GM23248 (cell line): ENCODE data around the gene ACER1. TPM values are rescaled to one million over a fixed set of nuclear protein-coding genes. Genes with fewer than 3 reads are reported as not detected.

Source experiments
- DNase-seq: peaks from one replicate; pipeline ENCODE4 v3.0.0-alpha.2; 2015
- H2AFZ ChIP-seq: fragments of 200-600 bp; sonication (generic); 2 replicates; pipeline ENCODE4 v1.6.1; 2016; ENCODE audit warnings: antibody characterized with exemption
- H3F3A ChIP-seq: fragments of 200-600 bp; sonication (generic); 2 replicates; pipeline ENCODE4 v1.6.1; 2016; ENCODE audit warnings: mild to moderate bottlenecking, antibody characterized with exemption, mixed run types; ENCODE audit not compliant: insufficient read depth
- H3K27ac ChIP-seq: fragments of 200-600 bp; sonication (generic); 2 replicates; pipeline ENCODE4 v1.5.1; 2016; ENCODE audit warnings: mild to moderate bottlenecking
- H3K27me3 ChIP-seq: fragments of 200-600 bp; sonication (generic); replicated peaks from 2 replicates; pipeline ENCODE4 v1.6.1; 2016; ENCODE audit warnings: mild to moderate bottlenecking; ENCODE audit not compliant: insufficient read depth
- H3K36me3 ChIP-seq: fragments of 200-600 bp; sonication (generic); 2 replicates; pipeline ENCODE4 v1.6.1; 2016; ENCODE audit warnings: low read depth, mild to moderate bottlenecking
- H3K4me1 ChIP-seq: fragments of 200-600 bp; sonication (generic); 2 replicates; pipeline ENCODE4 v1.6.1; 2016; ENCODE audit warnings: mild to moderate bottlenecking; ENCODE audit not compliant: insufficient read depth
- H3K4me2 ChIP-seq: fragments of 200-600 bp; sonication (generic); one replicate; pipeline ENCODE4 v1.6.1; 2016; ENCODE audit warnings: mild to moderate bottlenecking; ENCODE audit not compliant: unreplicated experiment
- H3K4me3 ChIP-seq: fragments of 200-600 bp; sonication (generic); 2 replicates; pipeline ENCODE4 v1.5.1; 2016; ENCODE audit warnings: mild to moderate bottlenecking
- H3K79me2 ChIP-seq: fragments of 200-600 bp; sonication (generic); 2 replicates; pipeline ENCODE4 v1.6.1; 2016; ENCODE audit warnings: mild to moderate bottlenecking; ENCODE audit not compliant: insufficient read depth
- H3K9ac ChIP-seq: fragments of 200-600 bp; sonication (generic); 2 replicates; pipeline ENCODE4 v1.6.1; 2016; ENCODE audit warnings: mild to moderate bottlenecking
- H3K9me2 ChIP-seq: fragments of 200-600 bp; sonication (generic); 2 replicates; pipeline ENCODE4 v1.6.1; 2016; ENCODE audit warnings: mixed run types, mild to moderate bottlenecking, moderate library complexity; ENCODE audit not compliant: insufficient read depth
- H3K9me3 ChIP-seq: fragments of 200-600 bp; sonication (generic); one replicate; pipeline ENCODE4 v1.6.1; 2017; ENCODE audit warnings: low read depth
- H4K20me1 ChIP-seq: fragments of 200-600 bp; sonication (generic); 2 replicates; pipeline ENCODE4 v1.6.0; 2016; ENCODE audit not compliant: insufficient read depth
- EZH2 ChIP-seq: fragments of 200-600 bp; sonication (generic); IDR thresholded peaks from 2 replicates; pipeline ENCODE4 v1.6.1; 2018; ENCODE audit warnings: antibody characterized with exemption, mild to moderate bottlenecking; ENCODE audit not compliant: insufficient read depth, poor library complexity, severe bottlenecking
- EZH2phosphoT487 ChIP-seq: fragments of 200-600 bp; sonication (generic); IDR thresholded peaks from 2 replicates; pipeline ENCODE4 v1.6.1; 2018; ENCODE audit warnings: antibody characterized with exemption, moderate library complexity, mild to moderate bottlenecking, low read depth; ENCODE audit not compliant: insufficient read depth
- WGBS, 2 experiments: methylation state at CpG; one replicate each; pipeline ENCODE4 v1.1.6; 2015 to 2017; ENCODE audit warnings: low lambda C conversion rate in 2 of 2, low coverage in 1 of 2; ENCODE audit errors: missing lambda C conversion rate in 2 of 2; 5-methylcytosine and 5-hydroxymethylcytosine counted together
- in situ Hi-C: fragments of 300-500 bp; cut with MboI; formaldehyde crosslinking; loops from 2 replicates; pipeline ENCODE4 v1.15.0; 2020
- polyA plus RNA-seq: library from polyadenylated mRNA; unstranded; fragments of >200 nt; fragmentation: Nextera tagmentation; extraction: Ambion mirVana; gene quantifications from 2 replicates; pipeline ENCODE4 v1.2.1, GENCODE V29; 2016
- total RNA-seq: library from RNA; depleted of rRNA; stranded (reverse); fragments of >200 nt; shearing (Covaris generic); gene quantifications from 2 replicates; pipeline ENCODE4 v1.2.3, GENCODE V29; 2014

ACER1 gene
- total and polyA plus RNA-seq, 2 experiments from 2014 or later = 0.16 to 0.22 TPM

DNA sequence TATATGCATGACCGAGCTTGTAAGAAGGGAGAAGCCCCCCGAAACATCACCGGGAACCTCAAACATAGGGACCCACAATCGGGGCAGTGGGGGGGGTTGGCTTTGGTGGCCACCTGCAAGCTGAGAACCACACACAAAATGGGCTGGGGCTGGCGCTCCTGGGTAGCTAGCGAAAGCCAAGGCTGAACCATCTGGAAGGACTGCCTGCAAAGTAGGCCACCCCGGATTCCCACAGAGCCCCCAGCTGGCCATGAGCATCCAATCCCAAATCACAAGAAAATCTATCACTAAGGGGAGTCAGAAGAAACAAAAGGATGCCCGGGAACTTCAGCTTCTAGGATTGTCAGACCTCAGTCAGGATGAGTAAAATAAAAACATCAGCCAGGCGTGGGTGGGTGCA, 45.1 kb upstream of the ACER1 start:
- Histone ChIP-seq H3K4me1 (peaks cover 10% of the 10 kb centered on the region), H3K4me3 (no peak overlapping the region), H3K9me2 (no peaks in the 10 kb centered on the region), H3K9ac (no peak overlapping the region), H3K27me3 (no peaks in the 10 kb centered on the region), H4K20me1 (no peaks in the 10 kb centered on the region), H2AFZ (no peak overlapping the region), H3K36me3 (peaks cover 16% of the 10 kb centered on the region; the same call in 1 of the 2 replicates), H3K27ac (no peak overlapping the region; the same call in 1 of the 2 replicates), H3F3A (peaks cover 23% of the 10 kb centered on the region; the same call in 1 of the 2 replicates), H3K9me3 (no peaks in the 10 kb centered on the region), H3K79me2 (no peaks in the 10 kb centered on the region), H3K4me2 (no peak overlapping the region)
- TF ChIP-seq EZH2 (no peak), EZH2phosphoT487 (no peak)
- 85 to 86% methylated on average over 9 of the region's 9 CpGs for WGBS, 2 experiments
- no peak for DNase-seq
- in situ Hi-C loops = no loop called here

DNA sequence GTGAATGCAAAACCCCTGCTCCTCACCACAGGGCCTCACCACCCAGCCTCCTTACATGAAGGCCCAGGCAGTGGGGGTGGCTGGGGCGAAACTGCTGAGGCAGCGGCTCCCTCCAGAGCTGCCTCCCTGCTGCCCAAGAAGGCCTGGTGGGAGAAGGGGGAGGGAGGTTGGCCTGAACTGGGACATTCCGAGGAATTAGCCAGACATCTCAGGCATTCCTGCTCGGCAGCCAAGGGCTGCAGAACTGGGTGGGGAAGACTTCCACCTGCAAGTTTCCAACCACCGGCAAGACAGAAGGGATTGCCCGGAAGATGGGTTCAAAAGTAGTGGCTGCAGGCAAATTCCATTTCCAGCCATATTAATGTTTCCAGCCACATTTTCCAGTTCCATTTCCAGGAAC, 44.6 kb upstream of the ACER1 start:
- Histone ChIP-seq H4K20me1 (no peaks in the 10 kb centered on the region), H3K4me1 (peaks cover 10% of the 10 kb centered on the region), H3K27ac (no peak overlapping the region), H3K4me3 (no peak overlapping the region), H3K9me3 (no peaks in the 10 kb centered on the region), H3K4me2 (no peak overlapping the region), H3K27me3 (no peaks in the 10 kb centered on the region), H3K79me2 (no peaks in the 10 kb centered on the region), H3K36me3 (peaks cover 16% of the 10 kb centered on the region; the same call in 1 of the 2 replicates), H3K9me2 (no peaks in the 10 kb centered on the region), H3F3A (peaks cover 23% of the 10 kb centered on the region; the same call in 1 of the 2 replicates), H3K9ac (no peak overlapping the region), H2AFZ (no peak overlapping the region)
- TF ChIP-seq EZH2phosphoT487 = no peak
- peak; percentile 47 for DNase-seq
- in situ Hi-C loops = no loop called here
- WGBS, 2 experiments = 23 to 29% methylated on average over 6 of the region's 6 CpGs

DNA sequence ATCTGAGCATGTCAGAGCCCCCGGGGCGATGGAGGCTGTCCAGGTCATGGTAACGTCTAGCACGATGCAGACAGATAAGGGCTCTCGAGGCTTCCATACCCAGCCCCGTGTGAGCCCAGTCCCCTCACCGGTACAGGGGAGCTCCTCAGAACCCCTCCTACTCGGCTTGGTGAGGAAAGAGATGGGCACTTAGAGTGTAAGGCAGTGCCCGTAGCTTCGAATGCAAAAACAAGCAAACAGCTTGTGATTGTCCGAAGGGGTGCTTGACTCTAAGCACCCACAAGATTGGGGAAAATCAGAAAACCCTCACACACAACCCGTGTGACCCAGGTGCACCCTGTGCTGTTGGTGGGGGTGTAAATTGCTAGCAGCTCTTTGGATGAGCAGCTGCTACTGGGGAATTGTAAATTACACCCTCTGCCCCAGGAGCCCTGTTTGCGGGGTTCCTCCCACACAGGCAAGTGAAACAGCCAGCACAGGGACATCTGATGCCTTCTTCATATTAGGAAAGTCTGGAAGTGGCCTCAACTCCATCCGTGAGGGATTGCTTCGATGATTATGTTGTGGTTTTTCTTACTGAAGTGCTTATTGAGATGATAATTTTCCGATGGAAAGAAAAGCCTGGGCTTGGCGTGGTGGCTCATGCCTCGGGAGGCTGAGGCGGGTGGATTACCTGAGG, 43.2 kb upstream of the ACER1 start:
- Histone ChIP-seq H3K9me2 (no peaks in the 10 kb centered on the region), H2AFZ (no peak overlapping the region), H3K27me3 (no peaks in the 10 kb centered on the region), H3F3A (peaks cover 23% of the 10 kb centered on the region; the same call in 1 of the 2 replicates), H3K27ac (no peak overlapping the region), H3K79me2 (no peaks in the 10 kb centered on the region), H4K20me1 (no peaks in the 10 kb centered on the region), H3K36me3 (peaks cover 16% of the 10 kb centered on the region; the same call in 1 of the 2 replicates), H3K4me3 (no peak overlapping the region), H3K4me2 (no peak overlapping the region), H3K9ac (no peak overlapping the region), H3K4me1 (peaks cover 10% of the 10 kb centered on the region), H3K9me3 (no peaks in the 10 kb centered on the region)
- in situ Hi-C loops = no loop called here
- DNase-seq = peak; percentile 37
- no peak for TF ChIP-seq EZH2
- no peak for TF ChIP-seq EZH2phosphoT487
- 56 to 58% methylated on average over 18 to 19 of the region's 19 CpGs for WGBS, 2 experiments

DNA sequence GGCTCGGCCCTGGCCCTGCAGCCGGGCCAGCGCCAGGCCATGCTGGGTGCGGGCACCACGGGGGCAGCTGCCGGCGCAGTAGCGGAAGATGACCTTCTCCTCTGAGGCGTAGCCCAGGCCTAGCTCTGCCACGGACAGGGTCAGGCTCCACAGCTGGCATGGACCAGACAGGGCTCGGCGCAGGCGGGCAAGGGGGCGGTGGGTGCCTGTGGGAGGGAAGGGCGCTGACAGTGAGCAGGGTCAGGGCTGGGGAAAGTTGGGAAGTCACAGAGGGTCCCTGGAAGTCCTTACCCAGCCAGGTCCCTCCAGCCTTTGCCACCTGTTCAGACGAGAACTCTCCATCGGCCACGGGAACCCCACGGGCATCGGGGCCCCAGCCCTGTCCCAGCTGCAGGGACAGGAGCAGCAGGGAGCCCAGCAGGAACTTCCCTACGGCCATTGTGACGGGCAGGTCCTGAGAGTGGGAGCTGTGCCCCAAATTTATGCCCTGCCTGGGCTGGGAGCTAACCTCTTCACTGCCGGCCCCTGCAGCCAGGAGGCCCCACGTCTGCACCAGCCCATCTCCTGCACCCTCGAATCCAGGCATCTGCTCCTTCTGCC, 42.1 kb upstream of the ACER1 start, which contains the start of gene PSPN:
TSS of gene PSPN (minus strand) at position 523 of the 600 bp plus-strand sequence. CDS start at position 439, 84 bp downstream.
- DNase-seq = no peak
- TF ChIP-seq EZH2 = no peak
- TF ChIP-seq EZH2phosphoT487 = no peak
- in situ Hi-C loops = no loop called here
- no peak within 1 kb of the TSS for H3K27ac ChIP-seq
- H3K27me3 ChIP-seq = no peaks in the 10 kb centered on the region
- no peaks in the 10 kb centered on the region for H3K9me2 ChIP-seq
- H3F3A ChIP-seq = peaks cover 23% of the 10 kb centered on the region; the same call in 1 of the 2 replicates
- no peak within 1 kb of the TSS for H3K9ac ChIP-seq
- H3K4me1 ChIP-seq = peaks cover 10% of the 10 kb centered on the region
- H2AFZ ChIP-seq = no peak within 1 kb of the TSS
- H4K20me1 ChIP-seq = no peaks in the 10 kb centered on the region
- no peaks in the 10 kb centered on the region for H3K79me2 ChIP-seq
- H3K36me3 ChIP-seq = peaks cover 11% of the 10 kb centered on the region; the same call in 1 of the 2 replicates
- H3K4me2 ChIP-seq = no peak within 1 kb of the TSS
- H3K9me3 ChIP-seq = no peaks in the 10 kb centered on the region
- 88 to 91% methylated on average over 25 of the region's 25 CpGs for WGBS, 2 experiments
- H3K4me3 ChIP-seq = no peak within 1 kb of the TSS
